ENCODE measurements around the gene TAF6. TPM values are rescaled to one million over a fixed set of nuclear protein-coding genes. Genes with fewer than 3 reads are reported as not detected.

TAF6 gene
- total and polyA plus RNA-seq, 9 of the 15 experiments (the other 6 are each of a cell fraction or from before 2014, with no cell fraction given): 0.78 to 78.7 (median 21.3) TPM

- TF ChIP-seq ZMIZ1 (IDR thresholded peaks at IDR 0.05; ENCODE audit: low read depth in 2 of 2, low read length in 2 of 2) (no peak), ELF1 (tag; IDR thresholded peaks at IDR 0.05) (no peak), RERE (CRISPR knock-in tag; IDR thresholded peaks at IDR 0.05; ENCODE audit: borderline replicate concordance) (no peak), SMAD4 (CRISPR knock-in tag; conservative IDR thresholded peaks at IDR 0.05) (peak; percentile 79), CUX1 (CRISPR knock-in tag; IDR thresholded peaks at IDR 0.05) (0 out of 2 replicates have a peak, but pooled peaks have one; percentile 25), FOSL1 (tag; conservative IDR thresholded peaks at IDR 0.05) (0 out of 2 replicates have a peak, but pooled peaks have one; percentile 49), KDM4B (IDR thresholded peaks at IDR 0.05; ENCODE audit: borderline replicate concordance in 2 of 2, low read depth in 1 of 2) (no peak), USF1 (CRISPR knock-in tag; IDR thresholded peaks at IDR 0.05) (peak; percentile 55; the same call in 1 of the 2 replicates), CCNT2 (IDR thresholded peaks at IDR 0.05; ENCODE audit: borderline replicate concordance, extremely low read depth, insufficient read length, low read depth, low read length) (no peak), HIVEP1 (CRISPR knock-in tag; IDR thresholded peaks at IDR 0.05) (no peak)
Observed at GRCh38 chr7:100126239-100126930, 7.2 kb upstream of the TAF6 start (continued).

All from K562 (cell line).